LNCAP (cell line): ENCODE data around the gene ADGRF1.

Experiments used
- CTCF ChIP-seq: fragments of 450-650 bp; IDR thresholded peaks from 2 replicates; pipeline ENCODE4 v1.5.1; 2017; ENCODE audit warnings: mild to moderate bottlenecking

Gene ADGRF1

GRCh38 chr6:46964716-46965519 lies 77.2 kb downstream of the ADGRF1 start:
- no peak for TF ChIP-seq CTCF

- no peak for TF ChIP-seq CTCF
Observed at GRCh38 chr6:46963626-46964025, 78.5 kb downstream of the ADGRF1 start.

GRCh38 chr6:46963039-46963438 lies 79.1 kb downstream of the ADGRF1 start:
- TF ChIP-seq CTCF = no peak

- no peak for TF ChIP-seq CTCF
Observed at GRCh38 chr6:46961711-46962110, 80.4 kb downstream of the ADGRF1 start.

- no peak for TF ChIP-seq CTCF
Observed at GRCh38 chr6:46961232-46961631, 80.9 kb downstream of the ADGRF1 start.

- no peak for TF ChIP-seq CTCF
Observed at GRCh38 chr6:46959419-46959818, 82.7 kb downstream of the ADGRF1 start.

- no peak for TF ChIP-seq CTCF
Observed at GRCh38 chr6:46956409-46956808, 85.7 kb downstream of the ADGRF1 start.
